SU-DHL-6 (cell line): ENCODE results near the gene ARHGAP27.

Experiments used
- H2AFZ ChIP-seq: fragments of 200-600 bp; sonication (generic); 2 replicates; pipeline ENCODE4 v1.6.1; 2014; ENCODE audit warnings: low read depth, mild to moderate bottlenecking, moderate library complexity, mixed read lengths, antibody characterized with exemption, low read length; ENCODE audit not compliant: severe bottlenecking
- H3F3A ChIP-seq: fragments of 200-600 bp; shearing (Covaris generic); 2 replicates; pipeline ENCODE4 v1.6.0; 2016; ENCODE audit warnings: antibody characterized with exemption, mild to moderate bottlenecking; ENCODE audit not compliant: insufficient read depth
- H3K27ac ChIP-seq: fragments of 200-600 bp; sonication (generic); 2 replicates; pipeline ENCODE4 v1.5.1; 2016; ENCODE audit warnings: low read depth, mild to moderate bottlenecking, low read length, moderate library complexity, mixed read lengths
- H3K27me3 ChIP-seq: fragments of 200-600 bp; sonication (generic), shearing (Covaris generic); 2 replicates; pipeline ENCODE4 v1.6.0; 2014; ENCODE audit warnings: mild to moderate bottlenecking, low read length
- H3K36me3 ChIP-seq: fragments of 200-600 bp; sonication (generic); 2 replicates; pipeline ENCODE4 v1.6.1; 2014; ENCODE audit warnings: mild to moderate bottlenecking, low read length, mixed read lengths
- H3K4me2 ChIP-seq: fragments of 300-600, 200-600 bp; shearing (Covaris generic), sonication (generic); 2 replicates; pipeline ENCODE4 v1.6.0; 2014; ENCODE audit warnings: low read length, low read depth, mild to moderate bottlenecking; ENCODE audit not compliant: poor library complexity, severe bottlenecking
- H3K4me3 ChIP-seq: fragments of 200-600 bp; sonication (generic); 2 replicates; pipeline ENCODE4 v1.5.1; 2014; ENCODE audit warnings: antibody characterized with exemption, low read length, mild to moderate bottlenecking, mixed read lengths; ENCODE audit not compliant: insufficient read depth, poor library complexity, severe bottlenecking
- H3K79me2 ChIP-seq: fragments of 200-600 bp; sonication (generic); 2 replicates; pipeline ENCODE4 v1.6.1; 2014; ENCODE audit warnings: mild to moderate bottlenecking, low read length, moderate library complexity; ENCODE audit not compliant: insufficient read depth
- H3K9ac ChIP-seq: fragments of 200-600 bp; sonication (generic); 2 replicates; pipeline ENCODE4 v1.7.0; 2014; ENCODE audit warnings: mild to moderate bottlenecking, low read length
- H3K9me2 ChIP-seq: fragments of 200-600 bp; sonication (generic); replicated peaks from 2 replicates; pipeline ENCODE4 v1.6.1; 2014; ENCODE audit warnings: low read length; ENCODE audit not compliant: insufficient read depth
- H3K9me3 ChIP-seq: fragments of 200-600 bp; sonication (generic); 2 replicates; pipeline ENCODE4 v1.6.1; 2014; ENCODE audit warnings: low read length, mixed read lengths; ENCODE audit not compliant: insufficient read depth
- H4K20me1 ChIP-seq: fragments of 200-600 bp; sonication (generic); 2 replicates; pipeline ENCODE4 v1.6.1; 2014; ENCODE audit warnings: low read depth, mild to moderate bottlenecking, antibody characterized with exemption, low read length, moderate library complexity, mixed read lengths
- CTCF ChIP-seq: fragments of 200-600 bp; sonication (generic); IDR thresholded peaks from one replicate; pipeline ENCODE4 v1.5.1; 2017; ENCODE audit warnings: antibody characterized with exemption, mild to moderate bottlenecking, low read length, moderate library complexity; ENCODE audit not compliant: insufficient read depth, poor library complexity, severe bottlenecking
- EZH2phosphoT487 ChIP-seq: fragments of 200-600 bp; sonication (generic), shearing (Covaris generic); conservative IDR thresholded peaks from 2 replicates; pipeline ENCODE4 v1.6.1; 2018; ENCODE audit warnings: mild to moderate bottlenecking, antibody characterized with exemption, low read length, moderate library complexity, mixed read lengths

The ARHGAP27 gene

GRCh38 chr17:45357364-45357997 lies 75.2 kb downstream of the ARHGAP27 start:
- TF ChIP-seq CTCF (no peak), EZH2phosphoT487 (no peak)
- Histone ChIP-seq H3K79me2 (no peaks in the 10 kb centered on the region), H3K9me3 (no peaks in the 10 kb centered on the region), H3F3A (no peaks in the 10 kb centered on the region), H3K36me3 (no peaks in the 10 kb centered on the region), H3K27me3 (no peaks in the 10 kb centered on the region), H2AFZ (no peak overlapping the region), H4K20me1 (no peaks in the 10 kb centered on the region), H3K4me2 (no peak overlapping the region), H3K9ac (no peak overlapping the region), H3K27ac (no peak overlapping the region), H3K9me2 (no peaks in the 10 kb centered on the region), H3K4me3 (no peak overlapping the region)

GRCh38 chr17:45355087-45355486 lies 77.6 kb downstream of the ARHGAP27 start:
- Histone ChIP-seq H2AFZ (no peak overlapping the region), H3K36me3 (no peaks in the 10 kb centered on the region), H3F3A (no peaks in the 10 kb centered on the region), H3K27ac (no peak overlapping the region), H3K9me2 (no peaks in the 10 kb centered on the region), H3K9me3 (no peaks in the 10 kb centered on the region), H4K20me1 (no peaks in the 10 kb centered on the region), H3K4me3 (no peak overlapping the region), H3K79me2 (no peaks in the 10 kb centered on the region), H3K4me2 (no peak overlapping the region), H3K27me3 (0 out of 2 replicates have a peak, but pooled peaks cover 3% of the 10 kb centered on the region), H3K9ac (no peak overlapping the region)
- TF ChIP-seq EZH2phosphoT487 = no peak
- TF ChIP-seq CTCF = no peak

- no peaks in the 10 kb centered on the region for H3K79me2 ChIP-seq
- no peaks in the 10 kb centered on the region for H3K9me2 ChIP-seq
- H3K36me3 ChIP-seq = no peaks in the 10 kb centered on the region
- no peaks in the 10 kb centered on the region for H3K9me3 ChIP-seq
- H3K27me3 ChIP-seq = 0 out of 2 replicates have a peak, but pooled peaks cover 3% of the 10 kb centered on the region
- H3K4me2 ChIP-seq = no peak overlapping the region
- no peaks in the 10 kb centered on the region for H4K20me1 ChIP-seq
- H3K9ac ChIP-seq = no peak overlapping the region
- no peak overlapping the region for H3K4me3 ChIP-seq
- TF ChIP-seq EZH2phosphoT487 = no peak
- TF ChIP-seq CTCF = no peak
- no peaks in the 10 kb centered on the region for H3F3A ChIP-seq
- H2AFZ ChIP-seq = no peak overlapping the region
- no peak overlapping the region for H3K27ac ChIP-seq
Measured at GRCh38 chr17:45353043-45353442, 79.6 kb downstream of the ARHGAP27 start.
